ENCODE measurements around the gene MDM1. TPM values are rescaled to one million over a fixed set of nuclear protein-coding genes. Genes with fewer than 3 reads are reported as not detected.

The MDM1 gene
- total and polyA plus RNA-seq, 8 donors, result 9.3 to 47.5 (median 41.5) TPM

GRCh38 chr12:68370006-68370590 is 37.9 kb upstream of the MDM1 start:
- intact Hi-C loops (cut with DNase I), result loop anchor here in 1 of 2 donors (5.0 kb wide), 1 partner anchor 42 kb away; no protein-coding TSS in a partner anchor
- Histone ChIP-seq H3K27me3 (no peaks in the 10 kb centered on the region), H3K4me1 (peaks cover 6 to 74% of the 10 kb centered on the region in 2 donors), H3K27ac (no peak overlapping the region), H3K36me3 (no peaks in the 10 kb centered on the region), H3K4me3 (no peak overlapping the region), H3K9me3 (no peaks in the 10 kb centered on the region)
- no peak for TF ChIP-seq CTCF (IDR thresholded peaks at IDR 0.05)
- ATAC-seq, result no peak
- no peak for DNase-seq

- intact Hi-C loops (cut with DNase I), result no loop called here
- DNase-seq, result no peak
- H3K4me1 ChIP-seq, result peaks cover 6 to 78% of the 10 kb centered on the region in 2 donors
- no peaks in the 10 kb centered on the region for H3K36me3 ChIP-seq
- H3K27ac ChIP-seq, result peak overlapping the region in 1 of 2 donors; percentile 97
- H3K27me3 ChIP-seq, result no peaks in the 10 kb centered on the region
- no peak for TF ChIP-seq CTCF (IDR thresholded peaks at IDR 0.05)
- H3K4me3 ChIP-seq, result no peak overlapping the region
- H3K9me3 ChIP-seq, result no peaks in the 10 kb centered on the region
- no peak for ATAC-seq
Observed at GRCh38 chr12:68368327-68368726, 36.2 kb upstream of the MDM1 start.

- Histone ChIP-seq H3K27me3 (no peaks in the 10 kb centered on the region), H3K4me1 (peaks cover 6 to 76% of the 10 kb centered on the region in 2 donors), H3K27ac (peak overlapping the region in 1 of 2 donors; percentile 97), H3K9me3 (no peaks in the 10 kb centered on the region), H3K36me3 (no peaks in the 10 kb centered on the region), H3K4me3 (no peak overlapping the region)
- DNase-seq (no peak), ATAC-seq (no peak)
- intact Hi-C loops (cut with DNase I), result no loop called here
- TF ChIP-seq CTCF (IDR thresholded peaks at IDR 0.05), result no peak
Observed at GRCh38 chr12:68367903-68368302, 35.7 kb upstream of the MDM1 start.

- H3K27ac ChIP-seq, result peak overlapping the region in 1 of 2 donors; percentile 97
- intact Hi-C loops (cut with DNase I), result no loop called here
Observed at GRCh38 chr12:68367116-68367515, 35.0 kb upstream of the MDM1 start.

More at GRCh38 chr12:68367116-68367515, 35.0 kb upstream of the MDM1 start:
- DNase-seq (no peak), ATAC-seq (no peak)
- no peak for TF ChIP-seq CTCF (IDR thresholded peaks at IDR 0.05)
- Histone ChIP-seq H3K4me1 (peaks cover 6 to 68% of the 10 kb centered on the region in 2 donors), H3K4me3 (no peak overlapping the region), H3K27me3 (no peaks in the 10 kb centered on the region), H3K9me3 (no peaks in the 10 kb centered on the region), H3K36me3 (no peaks in the 10 kb centered on the region)
